Kidney (tissue), 22 donors: ENCODE data around the gene UBE2U. TPM values are rescaled to one million over a fixed set of nuclear protein-coding genes. Genes with fewer than 3 reads are reported as not detected.

ENCODE experiments used
- DNase-seq, 5 donors: peaks; one replicate each; pipeline ENCODE4 v3.0.0-alpha.2; 2013 to 2020
- FAIRE-seq: peaks from 2 replicates; lab custom pipeline; 2012; peaks lifted over from hg19 to GRCh38; lab: Jason Lieb, UNC
- H3K27ac ChIP-seq, 2 donors: one replicate each; pipeline ENCODE4 v1.7.0; 2013; ENCODE audit warnings: low read depth in 2 of 2, low read length in 2 of 2, inconsistent platforms in 1 of 2
- H3K27me3 ChIP-seq: one replicate; pipeline ENCODE4 v1.7.1; 2013; ENCODE audit warnings: low read length, inconsistent platforms; ENCODE audit not compliant: control insufficient read depth, insufficient read depth
- H3K36me3 ChIP-seq, 3 donors: one replicate each; pipeline versions ENCODE4 v1.7.0 to v1.7.1; 2013; ENCODE audit warnings: low read length in 3 of 3, control low read depth in 1 of 3, inconsistent platforms in 1 of 3; ENCODE audit not compliant: insufficient read depth in 3 of 3, control insufficient read depth in 2 of 3
- H3K4me1 ChIP-seq, 3 donors: one replicate each; pipeline versions ENCODE4 v1.7.0 to v1.7.1; 2013; ENCODE audit warnings: low read length in 3 of 3, inconsistent platforms in 1 of 3, low read depth in 1 of 3; ENCODE audit not compliant: control insufficient read depth in 2 of 3, insufficient read depth in 2 of 3
- H3K4me3 ChIP-seq, 3 donors: one replicate each; pipeline versions ENCODE4 v1.7.0 to v1.8.1; 2013; ENCODE audit warnings: low read length in 3 of 3, control low read depth in 1 of 3, inconsistent platforms in 1 of 3
- H3K9ac ChIP-seq, 3 donors: one replicate each; pipeline versions ENCODE4 v1.7.0 to v1.7.1; 2013; ENCODE audit warnings: low read length in 3 of 3, control low read depth in 1 of 3, inconsistent platforms in 1 of 3
- H3K9me3 ChIP-seq, 3 donors: one replicate each; pipeline versions ENCODE4 v1.7.0 to v1.7.1; 2013; ENCODE audit warnings: low read length in 3 of 3, control low read depth in 1 of 3, inconsistent platforms in 1 of 3; ENCODE audit not compliant: control insufficient read depth in 2 of 3, insufficient read depth in 1 of 3
- intact Hi-C: fragments of 100-400 bp; cut with DNase I; formaldehyde crosslinking; loops from one replicate; pipeline ENCODE4 v1.11.1; 2022
- long read RNA-seq, 10 donors: library from polyadenylated mRNA in 1 of 10; unstranded in 1 of 10; transcript quantifications; one replicate each; pipeline ENCODE4 v2.0.0 and lab custom pipeline, GENCODE V29; 2021 to 2026
- polyA plus RNA-seq: library from polyadenylated mRNA; stranded (reverse); fragments of 350-450 nt; fragmentation: Illumina TruSeq; extraction: RNeasy Lipid Tissue Mini Kit (QIAGEN cat#74804); gene quantifications from one replicate; pipeline ENCODE4 v1.2.3, GENCODE V29; 2014; ENCODE audit warnings: low read depth, low replicate concordance; ENCODE audit not compliant: insufficient read depth
- total RNA-seq: library from RNA; stranded (reverse); fragmentation: NEBNext Ultra II Directional; extraction: Animal tissue kit (Norgen Biotek cat#: 25700); gene quantifications from one replicate; pipeline ENCODE4 v1.2.1, GENCODE V29; 2021
- TF ChIP-seq, protein P1 (sequence below): IDR thresholded peaks from 3 replicates; pipeline ENCODE4 v1.5.1; 2012; ENCODE audit warnings: mild to moderate bottlenecking, moderate library complexity, borderline replicate concordance; ENCODE audit not compliant: insufficient read depth; ENCODE audit errors: extremely low read depth
- donor health status: control.
- donor health status: control.
- donor health status: control.
- donor health status: control.
- donor health status: control.
- donor health status: DM: yes; HTN: yes; CAD: no.
- donor health status: Normal renal cell carcinoma (clear cell type).

UBE2U gene, protein sequence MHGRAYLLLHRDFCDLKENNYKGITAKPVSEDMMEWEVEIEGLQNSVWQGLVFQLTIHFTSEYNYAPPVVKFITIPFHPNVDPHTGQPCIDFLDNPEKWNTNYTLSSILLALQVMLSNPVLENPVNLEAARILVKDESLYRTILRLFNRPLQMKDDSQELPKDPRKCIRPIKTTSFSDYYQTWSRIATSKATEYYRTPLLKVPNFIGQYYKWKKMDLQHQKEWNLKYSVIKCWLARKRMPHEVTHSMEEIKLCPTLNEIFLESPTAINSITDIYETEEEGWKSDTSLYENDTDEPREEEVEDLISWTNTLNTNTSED
- not detected for total RNA-seq
- polyA plus RNA-seq = not detected
- long read RNA-seq, donor 1 = 0 reads
- long read RNA-seq, donor 2 = 0 reads
- long read RNA-seq, donor 3 = 0 reads
- long read RNA-seq, donor 4 = 0 reads
- long read RNA-seq, donor 5 = 0 reads
- long read RNA-seq, donor 6 = 0 reads
- long read RNA-seq, donor 7 = 0 reads
- long read RNA-seq, donor 8 = 0 reads
- long read RNA-seq, donor 9 = 0 reads
- long read RNA-seq, donor 10 = 0 reads

DNA sequence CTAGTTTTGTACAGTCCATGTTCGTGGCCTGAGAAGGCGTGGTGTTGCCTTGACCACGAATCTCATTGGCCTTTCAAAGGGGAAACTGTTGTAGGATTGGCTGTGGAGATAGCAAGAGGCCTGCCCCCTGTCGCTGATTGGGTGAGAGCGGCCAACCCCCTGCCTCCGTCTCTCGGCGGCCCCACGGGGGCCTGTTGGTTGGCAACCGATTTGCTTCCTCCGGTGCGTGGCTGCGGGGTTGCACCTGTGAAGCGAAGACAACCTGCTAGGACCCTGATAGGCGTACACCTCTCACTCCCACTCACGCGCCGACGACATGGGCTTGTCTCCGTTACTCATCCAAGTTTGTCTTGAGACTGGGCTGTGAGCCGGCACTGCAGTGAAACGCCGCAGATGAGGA is at the start of gene UBE2U:
Gene UBE2U (plus strand): TSS at position 204 of the 400 bp plus-strand sequence. CDS start 428 bp downstream, outside the sequence.
- Histone ChIP-seq H3K4me3 (no peak within 1 kb of the TSS), H3K9me3 (no peaks in the 10 kb centered on the region), H3K9ac (no peak within 1 kb of the TSS), H3K27me3 (no peaks in the 10 kb centered on the region), H3K27ac (no peak within 1 kb of the TSS), H3K36me3 (no peaks in the 10 kb centered on the region), H3K4me1 (no peaks in the 10 kb centered on the region)
- DNase-seq = no peak
- TF ChIP-seq, protein P1, sequence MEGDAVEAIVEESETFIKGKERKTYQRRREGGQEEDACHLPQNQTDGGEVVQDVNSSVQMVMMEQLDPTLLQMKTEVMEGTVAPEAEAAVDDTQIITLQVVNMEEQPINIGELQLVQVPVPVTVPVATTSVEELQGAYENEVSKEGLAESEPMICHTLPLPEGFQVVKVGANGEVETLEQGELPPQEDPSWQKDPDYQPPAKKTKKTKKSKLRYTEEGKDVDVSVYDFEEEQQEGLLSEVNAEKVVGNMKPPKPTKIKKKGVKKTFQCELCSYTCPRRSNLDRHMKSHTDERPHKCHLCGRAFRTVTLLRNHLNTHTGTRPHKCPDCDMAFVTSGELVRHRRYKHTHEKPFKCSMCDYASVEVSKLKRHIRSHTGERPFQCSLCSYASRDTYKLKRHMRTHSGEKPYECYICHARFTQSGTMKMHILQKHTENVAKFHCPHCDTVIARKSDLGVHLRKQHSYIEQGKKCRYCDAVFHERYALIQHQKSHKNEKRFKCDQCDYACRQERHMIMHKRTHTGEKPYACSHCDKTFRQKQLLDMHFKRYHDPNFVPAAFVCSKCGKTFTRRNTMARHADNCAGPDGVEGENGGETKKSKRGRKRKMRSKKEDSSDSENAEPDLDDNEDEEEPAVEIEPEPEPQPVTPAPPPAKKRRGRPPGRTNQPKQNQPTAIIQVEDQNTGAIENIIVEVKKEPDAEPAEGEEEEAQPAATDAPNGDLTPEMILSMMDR = no peak
- intact Hi-C loops = no loop called here
- FAIRE-seq = no peak

DNA sequence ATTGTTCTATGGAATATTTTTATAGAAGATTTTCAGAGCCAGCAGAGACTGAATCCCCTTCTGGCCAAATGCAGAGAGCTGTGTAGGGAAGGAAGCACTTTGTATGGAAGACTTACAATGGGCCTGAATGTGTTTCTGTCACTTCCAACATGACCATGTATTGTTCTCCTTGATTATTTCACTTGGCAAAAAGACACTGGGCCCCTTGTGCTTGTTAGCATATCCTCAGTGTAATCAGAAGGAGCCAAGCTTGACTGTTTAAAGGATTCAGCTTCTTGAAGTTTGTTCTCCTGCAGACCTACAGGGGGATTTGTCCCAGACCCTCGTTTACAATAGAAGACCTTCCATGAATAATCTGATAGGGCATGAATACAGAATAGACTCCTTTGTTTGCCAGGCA is 48.1 kb upstream of the UBE2U start:
- DNase-seq (no peak), FAIRE-seq (no peak)
- no peaks in the 10 kb centered on the region for H3K27me3 ChIP-seq
- H3K4me3 ChIP-seq = no peak overlapping the region
- TF ChIP-seq, protein P1 = no peak
- H3K9me3 ChIP-seq = no peaks in the 10 kb centered on the region
- no peak overlapping the region for H3K9ac ChIP-seq
- intact Hi-C loops = no loop called here
- H3K36me3 ChIP-seq = peaks cover 0 to 4% (median 0%) of the 10 kb centered on the region in 3 donors
- no peak overlapping the region for H3K27ac ChIP-seq
- no peaks in the 10 kb centered on the region for H3K4me1 ChIP-seq

DNA sequence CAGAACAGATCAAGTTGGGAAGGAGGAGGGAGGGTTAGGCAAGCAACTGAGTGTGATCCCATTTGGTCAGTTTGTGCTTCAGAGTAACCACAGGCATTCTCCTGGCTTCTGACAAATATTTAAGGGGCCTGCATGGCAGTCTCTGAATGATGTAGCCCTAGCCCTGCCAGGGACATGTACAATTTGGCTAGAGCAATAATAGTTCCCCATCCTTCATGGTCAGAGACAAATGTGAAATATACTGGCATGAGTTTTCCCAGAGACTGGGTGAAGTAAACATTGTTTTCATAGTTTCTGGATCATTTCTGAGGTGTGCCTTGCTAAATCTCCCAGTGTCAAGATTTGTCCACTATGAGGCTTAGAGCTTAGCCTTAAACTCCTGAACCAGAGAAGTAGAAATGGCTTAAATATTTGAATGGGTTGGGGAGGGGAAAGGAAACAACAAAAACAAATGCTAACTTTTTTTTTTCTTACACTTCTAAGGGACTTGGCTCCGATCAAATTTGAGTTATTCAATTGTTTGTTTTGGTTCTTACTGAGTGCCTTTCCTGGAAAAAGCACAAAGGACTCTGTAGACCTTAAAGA is 42.0 kb upstream of the UBE2U start:
- H3K9ac ChIP-seq = no peak overlapping the region
- no peak for FAIRE-seq
- H3K4me3 ChIP-seq = no peak overlapping the region
- no peak overlapping the region for H3K27ac ChIP-seq
- DNase-seq = peak in 2 of 5 donors; percentile 25 to 81
- intact Hi-C loops = no loop called here
- no peaks in the 10 kb centered on the region for H3K9me3 ChIP-seq
- H3K4me1 ChIP-seq = peaks cover 0 to 5% (median 0%) of the 10 kb centered on the region in 3 donors
- peaks cover 0 to 4% (median 0%) of the 10 kb centered on the region in 3 donors for H3K36me3 ChIP-seq
- TF ChIP-seq, protein P1 = no peak
- H3K27me3 ChIP-seq = no peaks in the 10 kb centered on the region
